ENCODE results near the gene ANKRD16. TPM values are rescaled to one million over a fixed set of nuclear protein-coding genes. Genes with fewer than 3 reads are reported as not detected.

ANKRD16 gene
- total RNA-seq, 3 donors from 2014 or later (not counting 1 experiment from before 2014, with no cell fraction given): 2.6 to 3.1 (median 3.0) TPM

DNA sequence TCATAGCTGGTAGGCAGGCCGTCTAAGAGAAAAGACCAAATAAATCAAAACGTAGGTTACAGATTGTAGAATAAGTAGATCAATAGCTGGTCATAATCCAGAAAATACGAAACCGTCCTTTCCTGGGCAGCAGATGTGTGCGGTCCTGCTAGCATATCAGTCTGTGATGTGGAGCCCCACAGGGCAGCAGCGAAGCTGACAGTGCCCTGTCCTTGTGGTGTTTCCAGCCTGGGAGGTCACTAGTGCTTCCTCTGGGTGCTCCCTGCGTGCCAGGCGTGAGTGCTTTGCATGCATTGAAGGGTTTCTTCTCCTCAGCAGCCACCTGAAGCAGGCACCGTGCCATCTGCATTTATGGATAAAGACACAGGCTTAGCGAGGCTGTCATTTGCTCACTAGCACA, 45.9 kb upstream of the ANKRD16 start:
- no peaks in the 10 kb centered on the region for H3K4me1 ChIP-seq (ENCODE audit: control insufficient read depth, insufficient read depth, low read length)
- no peak overlapping the region for H3K4me3 Mint-ChIP-seq
- no peaks in the 10 kb centered on the region for H3K27me3 ChIP-seq (ENCODE audit: control insufficient read depth, insufficient read depth, low read length)
- no peaks in the 10 kb centered on the region for H3K36me3 Mint-ChIP-seq
- H3K27me3 Mint-ChIP-seq (ENCODE audit: low read depth in 2 of 2): no peaks in the 10 kb centered on the region
- 97% methylated on average over 10 of the region's 10 CpGs for WGBS (ENCODE audit: insufficient coverage)
- no peaks in the 10 kb centered on the region for H3K9me3 ChIP-seq (ENCODE audit: control insufficient read depth, insufficient read depth, low read length)
- intact Hi-C loops (cut with micrococcal nuclease): no loop called here
- H3K9me3 Mint-ChIP-seq: no peaks in the 10 kb centered on the region
- TF ChIP-seq, protein P1, sequence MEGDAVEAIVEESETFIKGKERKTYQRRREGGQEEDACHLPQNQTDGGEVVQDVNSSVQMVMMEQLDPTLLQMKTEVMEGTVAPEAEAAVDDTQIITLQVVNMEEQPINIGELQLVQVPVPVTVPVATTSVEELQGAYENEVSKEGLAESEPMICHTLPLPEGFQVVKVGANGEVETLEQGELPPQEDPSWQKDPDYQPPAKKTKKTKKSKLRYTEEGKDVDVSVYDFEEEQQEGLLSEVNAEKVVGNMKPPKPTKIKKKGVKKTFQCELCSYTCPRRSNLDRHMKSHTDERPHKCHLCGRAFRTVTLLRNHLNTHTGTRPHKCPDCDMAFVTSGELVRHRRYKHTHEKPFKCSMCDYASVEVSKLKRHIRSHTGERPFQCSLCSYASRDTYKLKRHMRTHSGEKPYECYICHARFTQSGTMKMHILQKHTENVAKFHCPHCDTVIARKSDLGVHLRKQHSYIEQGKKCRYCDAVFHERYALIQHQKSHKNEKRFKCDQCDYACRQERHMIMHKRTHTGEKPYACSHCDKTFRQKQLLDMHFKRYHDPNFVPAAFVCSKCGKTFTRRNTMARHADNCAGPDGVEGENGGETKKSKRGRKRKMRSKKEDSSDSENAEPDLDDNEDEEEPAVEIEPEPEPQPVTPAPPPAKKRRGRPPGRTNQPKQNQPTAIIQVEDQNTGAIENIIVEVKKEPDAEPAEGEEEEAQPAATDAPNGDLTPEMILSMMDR (IDR thresholded peaks at IDR 0.05): no peak
- H3K4me1 Mint-ChIP-seq: no peaks in the 10 kb centered on the region
- H3K27ac Mint-ChIP-seq: no peak overlapping the region
- H3K4me3 ChIP-seq (ENCODE audit: low read length): no peak overlapping the region
- no peak overlapping the region for H3K27ac ChIP-seq (ENCODE audit: low read length)
- H3K36me3 ChIP-seq (ENCODE audit: control insufficient read depth, insufficient read depth, low read length): peaks cover 37% of the 10 kb centered on the region
- DNase-seq (no peak), ATAC-seq (no peak)

DNA sequence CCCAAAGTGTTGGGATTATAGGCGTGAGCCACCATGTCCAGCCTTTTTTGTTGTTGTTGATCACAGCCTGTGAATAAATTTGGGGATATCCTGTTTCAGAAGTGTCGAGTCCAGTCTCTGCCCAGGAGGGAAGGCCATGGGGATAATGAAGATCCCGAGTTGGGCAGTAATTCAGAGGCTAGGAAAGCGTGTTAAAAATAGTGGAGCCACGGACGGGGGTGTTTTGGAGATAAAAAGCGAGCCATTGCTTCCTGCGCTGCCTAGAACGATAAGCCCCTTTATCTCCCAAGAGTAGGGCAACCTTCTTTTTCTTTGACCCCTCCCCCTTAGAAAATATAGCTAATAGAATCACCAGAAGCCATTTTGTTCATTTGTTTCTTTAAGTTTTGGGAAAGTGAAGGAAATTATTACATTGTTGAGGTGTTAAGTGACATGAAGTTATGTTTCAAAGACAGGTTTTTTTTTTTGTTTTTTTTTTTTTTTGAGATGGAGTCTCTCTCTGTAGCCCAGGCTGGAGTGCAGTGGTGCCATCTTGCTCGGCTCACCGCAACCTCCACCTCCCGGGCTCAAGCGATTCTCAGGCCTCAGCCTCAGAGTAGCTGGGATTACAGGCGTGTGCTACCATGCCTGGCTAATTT, 44.3 kb upstream of the ANKRD16 start:
- peaks cover 51% of the 10 kb centered on the region for H3K36me3 ChIP-seq (ENCODE audit: control insufficient read depth, insufficient read depth, low read length)
- Mint-ChIP-seq H3K9me3 (no peaks in the 10 kb centered on the region), H3K27ac (no peak overlapping the region), H3K4me1 (no peaks in the 10 kb centered on the region), H3K4me3 (no peak overlapping the region), H3K27me3 (ENCODE audit: low read depth in 2 of 2) (no peaks in the 10 kb centered on the region), H3K36me3 (no peaks in the 10 kb centered on the region)
- no peaks in the 10 kb centered on the region for H3K9me3 ChIP-seq (ENCODE audit: control insufficient read depth, insufficient read depth, low read length)
- DNase-seq (no peak), ATAC-seq (no peak)
- 96% methylated on average over 14 of the region's 14 CpGs for WGBS (ENCODE audit: insufficient coverage)
- intact Hi-C loops (cut with micrococcal nuclease): no loop called here
- H3K27ac ChIP-seq (ENCODE audit: low read length): no peak overlapping the region
- TF ChIP-seq, protein P1 (IDR thresholded peaks at IDR 0.05): no peak
- H3K4me3 ChIP-seq (ENCODE audit: low read length): no peak overlapping the region
- no peaks in the 10 kb centered on the region for H3K4me1 ChIP-seq (ENCODE audit: control insufficient read depth, insufficient read depth, low read length)
- H3K27me3 ChIP-seq (ENCODE audit: control insufficient read depth, insufficient read depth, low read length): no peaks in the 10 kb centered on the region

DNA sequence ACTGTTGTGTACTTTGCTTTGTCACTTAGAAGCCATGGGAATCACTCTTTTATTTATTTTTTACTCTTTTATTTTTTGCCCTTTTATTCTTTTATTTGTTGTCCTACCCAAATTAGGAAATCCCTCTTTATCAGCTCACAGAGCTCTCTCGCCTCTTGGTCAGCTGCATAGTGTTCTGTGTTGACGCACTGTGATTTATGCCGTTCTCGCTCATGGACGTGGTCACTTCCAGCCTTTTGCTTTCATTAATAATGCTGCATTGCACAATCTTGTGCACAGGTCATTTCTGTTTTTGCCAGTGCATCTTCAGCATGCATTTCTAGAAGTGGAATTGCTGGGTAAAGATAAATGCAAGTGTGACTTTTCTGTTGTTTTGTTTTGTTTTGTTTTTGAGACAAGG, 42.7 kb upstream of the ANKRD16 start:
- H3K27ac ChIP-seq (ENCODE audit: low read length): no peak overlapping the region
- H3K9me3 ChIP-seq (ENCODE audit: control insufficient read depth, insufficient read depth, low read length): no peaks in the 10 kb centered on the region
- H3K4me1 Mint-ChIP-seq: no peaks in the 10 kb centered on the region
- no peak overlapping the region for H3K4me3 Mint-ChIP-seq
- H3K36me3 Mint-ChIP-seq: peaks cover 10% of the 10 kb centered on the region
- TF ChIP-seq, protein P1 (IDR thresholded peaks at IDR 0.05): no peak
- peaks cover 49% of the 10 kb centered on the region for H3K36me3 ChIP-seq (ENCODE audit: control insufficient read depth, insufficient read depth, low read length)
- no peak overlapping the region for H3K27ac Mint-ChIP-seq
- DNase-seq: no peak
- H3K27me3 ChIP-seq (ENCODE audit: control insufficient read depth, insufficient read depth, low read length): no peaks in the 10 kb centered on the region
- WGBS (ENCODE audit: insufficient coverage): 93% methylated on average over 5 of the region's 5 CpGs
- intact Hi-C loops (cut with micrococcal nuclease): no loop called here
- no peaks in the 10 kb centered on the region for H3K27me3 Mint-ChIP-seq (ENCODE audit: low read depth in 2 of 2)
- no peak overlapping the region for H3K4me3 ChIP-seq (ENCODE audit: low read length)
- no peak for ATAC-seq
- H3K4me1 ChIP-seq (ENCODE audit: control insufficient read depth, insufficient read depth, low read length): no peaks in the 10 kb centered on the region
- H3K9me3 Mint-ChIP-seq: no peaks in the 10 kb centered on the region

DNA sequence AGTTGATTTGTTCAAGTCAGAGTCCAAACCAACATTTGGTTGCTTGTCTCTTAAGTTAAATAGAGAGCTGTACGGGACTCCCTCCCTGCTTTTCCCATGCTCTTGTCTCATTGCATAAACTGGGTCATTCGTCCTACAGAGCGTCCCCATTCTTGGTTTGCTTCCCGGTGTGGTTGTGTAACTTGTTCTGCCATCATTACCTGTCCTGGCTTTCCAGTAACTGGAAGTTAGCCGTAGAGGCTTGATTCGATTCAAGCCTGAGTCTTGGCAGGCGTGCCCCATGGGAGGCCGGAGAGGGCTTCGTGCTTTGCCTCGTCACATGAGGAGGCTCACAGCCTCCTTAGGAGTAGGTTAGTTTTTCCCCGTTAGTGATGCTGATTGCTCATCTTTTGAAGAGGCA, 40.6 kb upstream of the ANKRD16 start:
- TF ChIP-seq, protein P1 (IDR thresholded peaks at IDR 0.05): no peak
- no peak for DNase-seq
- Histone ChIP-seq H3K27ac (ENCODE audit: low read length) (no peak overlapping the region), H3K9me3 (ENCODE audit: control insufficient read depth, insufficient read depth, low read length) (no peaks in the 10 kb centered on the region), H3K36me3 (ENCODE audit: control insufficient read depth, insufficient read depth, low read length) (peaks cover 55% of the 10 kb centered on the region), H3K4me3 (ENCODE audit: low read length) (no peak overlapping the region), H3K4me1 (ENCODE audit: control insufficient read depth, insufficient read depth, low read length) (no peaks in the 10 kb centered on the region), H3K27me3 (ENCODE audit: control insufficient read depth, insufficient read depth, low read length) (no peaks in the 10 kb centered on the region)
- peaks cover 18% of the 10 kb centered on the region for H3K36me3 Mint-ChIP-seq
- no peaks in the 10 kb centered on the region for H3K9me3 Mint-ChIP-seq
- no peak overlapping the region for H3K4me3 Mint-ChIP-seq
- no peaks in the 10 kb centered on the region for H3K27me3 Mint-ChIP-seq (ENCODE audit: low read depth in 2 of 2)
- H3K27ac Mint-ChIP-seq: no peak overlapping the region
- no peaks in the 10 kb centered on the region for H3K4me1 Mint-ChIP-seq
- ATAC-seq: no peak
- WGBS (ENCODE audit: insufficient coverage): 94% methylated on average over 11 of the region's 11 CpGs
- intact Hi-C loops (cut with micrococcal nuclease): no loop called here
